Endodermal cell (in vitro differentiated cells): ENCODE measurements around the gene PICK1. TPM values are rescaled to one million over a fixed set of nuclear protein-coding genes. Genes with fewer than 3 reads are reported as not detected.

Experiments
- DNase-seq: peaks from one replicate; pipeline ENCODE4 v3.0.0-alpha.2; 2017
- H3K27ac ChIP-seq: 2 replicates; pipeline ENCODE4 v1.5.1; 2013; ENCODE audit warnings: mild to moderate bottlenecking, low read depth, low read length, moderate library complexity
- H3K27me3 ChIP-seq: 2 replicates; pipeline ENCODE4 v1.6.1; 2013; ENCODE audit warnings: mild to moderate bottlenecking, low read length, moderate library complexity; ENCODE audit not compliant: insufficient read depth, control insufficient read depth, poor library complexity, severe bottlenecking
- H3K36me3 ChIP-seq: 2 replicates; pipeline ENCODE4 v1.7.0; 2013; ENCODE audit warnings: mild to moderate bottlenecking, low read length, moderate library complexity; ENCODE audit not compliant: control insufficient read depth, insufficient read depth
- H3K4me1 ChIP-seq: one replicate; pipeline ENCODE4 v1.7.0; 2013; ENCODE audit warnings: low read length; ENCODE audit not compliant: control insufficient read depth, insufficient read depth
- H3K4me3 ChIP-seq: 2 replicates; pipeline ENCODE4 v1.5.1; 2013; ENCODE audit warnings: mild to moderate bottlenecking, low read length, moderate library complexity
- H3K9ac ChIP-seq: 2 replicates; pipeline ENCODE4 v1.6.1; 2013; ENCODE audit warnings: mild to moderate bottlenecking, low read length, moderate library complexity; ENCODE audit not compliant: poor library complexity, severe bottlenecking; ENCODE audit errors: extremely low read depth
- H3K9me3 ChIP-seq: 2 replicates; pipeline ENCODE4 v1.6.1; 2013; ENCODE audit warnings: mild to moderate bottlenecking, low read length, moderate library complexity; ENCODE audit not compliant: control insufficient read depth
- H3K27ac Mint-ChIP-seq: 2 replicates; pipeline ENCODE4 v1.8.0; 2020; ENCODE audit warnings: mixed read lengths
- H3K27me3 Mint-ChIP-seq: 2 replicates; pipeline ENCODE4 v1.8.0; 2021; ENCODE audit warnings: mild to moderate bottlenecking, mixed read lengths; ENCODE audit not compliant: insufficient read depth
- H3K36me3 Mint-ChIP-seq: 2 replicates; pipeline ENCODE4 v1.8.0; 2020; ENCODE audit warnings: low read depth, mixed read lengths
- H3K4me1 Mint-ChIP-seq: 2 replicates; pipeline ENCODE4 v1.8.0; 2020; ENCODE audit warnings: mixed read lengths
- H3K4me3 Mint-ChIP-seq: 2 replicates; pipeline ENCODE4 v1.8.0; 2020; ENCODE audit warnings: mild to moderate bottlenecking, moderate library complexity, mixed read lengths
- H3K9me3 Mint-ChIP-seq: 2 replicates; pipeline ENCODE4 v1.8.0; 2020; ENCODE audit warnings: mild to moderate bottlenecking, mixed read lengths
- CTCF ChIP-seq: fragments of 200-600 bp; sonication (generic); conservative IDR thresholded peaks from 2 replicates; pipeline ENCODE4 v1.5.0; 2021; ENCODE audit warnings: antibody characterized with exemption, mild to moderate bottlenecking
- WGBS, 2 experiments: methylation state at CpG; one replicate each; pipeline versions ENCODE4 v1.1.5 to v1.1.7; 2013; ENCODE audit warnings: missing lambda C conversion rate in 2 of 2, mixed read lengths in 1 of 2; ENCODE audit not compliant: insufficient coverage in 1 of 2, insufficient read length in 1 of 2; 5-methylcytosine and 5-hydroxymethylcytosine counted together
- total RNA-seq, 2 donors: library from RNA; stranded (reverse); fragmentation: NEBNext Ultra II Directional in 1 of 2; extraction: Animal tissue kit (Norgen Biotek cat#: 25700) in 1 of 2; gene quantifications; 2 replicates in 1 of 2; 3 replicates in 1 of 2; pipeline ENCODE4 v1.2.1, GENCODE V29; 2021

The PICK1 gene
- total RNA-seq, 2 donors from 2014 or later = 42.7 to 54.1 TPM

GRCh38 chr22:38038890-38039812, 18.1 kb upstream of the PICK1 start:
- Mint-ChIP-seq H3K27ac (no peak overlapping the region), H3K27me3 (no peaks in the 10 kb centered on the region), H3K4me1 (peaks cover 10% of the 10 kb centered on the region), H3K4me3 (no peak overlapping the region), H3K9me3 (peaks cover 1% of the 10 kb centered on the region), H3K36me3 (no peaks in the 10 kb centered on the region)
- Histone ChIP-seq H3K4me1 (no peaks in the 10 kb centered on the region), H3K4me3 (no peak overlapping the region), H3K9ac (no peak overlapping the region), H3K27me3 (no peaks in the 10 kb centered on the region), H3K27ac (peak overlapping the region; percentile 44), H3K36me3 (no peaks in the 10 kb centered on the region), H3K9me3 (no peaks in the 10 kb centered on the region)
- WGBS, 2 experiments = 94 to 97% methylated on average over 29 to 46 of the region's 46 CpGs
- DNase-seq = no peak
- TF ChIP-seq CTCF = no peak

GRCh38 chr22:38040953-38041759, 16.0 kb upstream of the PICK1 start:
- 92 to 95% methylated on average over 14 to 20 of the region's 20 CpGs for WGBS, 2 experiments
- no peak overlapping the region for H3K27ac Mint-ChIP-seq
- H3K27me3 ChIP-seq = no peaks in the 10 kb centered on the region
- H3K4me1 ChIP-seq = no peaks in the 10 kb centered on the region
- no peak for TF ChIP-seq CTCF
- no peaks in the 10 kb centered on the region for H3K27me3 Mint-ChIP-seq
- H3K36me3 Mint-ChIP-seq = no peaks in the 10 kb centered on the region
- no peak overlapping the region for H3K4me3 Mint-ChIP-seq
- no peak for DNase-seq
- H3K36me3 ChIP-seq = no peaks in the 10 kb centered on the region
- no peak overlapping the region for H3K27ac ChIP-seq
- H3K9ac ChIP-seq = no peak overlapping the region
- H3K9me3 Mint-ChIP-seq = no peaks in the 10 kb centered on the region
- no peak overlapping the region for H3K4me3 ChIP-seq
- no peaks in the 10 kb centered on the region for H3K9me3 ChIP-seq
- H3K4me1 Mint-ChIP-seq = no peaks in the 10 kb centered on the region

- H3K4me3 ChIP-seq = no peak overlapping the region
- Mint-ChIP-seq H3K4me1 (no peaks in the 10 kb centered on the region), H3K36me3 (no peaks in the 10 kb centered on the region), H3K27ac (no peak overlapping the region), H3K27me3 (no peaks in the 10 kb centered on the region), H3K9me3 (no peaks in the 10 kb centered on the region), H3K4me3 (no peak overlapping the region)
- H3K36me3 ChIP-seq = no peaks in the 10 kb centered on the region
- H3K27ac ChIP-seq = no peak overlapping the region
- no peaks in the 10 kb centered on the region for H3K27me3 ChIP-seq
- 83 to 84% methylated on average over 1 to 5 of the region's 5 CpGs for WGBS, 2 experiments
- no peak for DNase-seq
- TF ChIP-seq CTCF = no peak
- H3K4me1 ChIP-seq = no peaks in the 10 kb centered on the region
- H3K9ac ChIP-seq = no peak overlapping the region
- no peaks in the 10 kb centered on the region for H3K9me3 ChIP-seq
Observed at GRCh38 chr22:38041760-38042487, 15.3 kb upstream of the PICK1 start.
